NCI-H1092 treated with DMSO at 0.1 percent for 48 hours (cell line): Measurements from ENCODE around the gene GASK1A.

Experiments
- DNase-seq: peaks from one replicate; lab custom pipeline; 2025; lab: John Stamatoyannopoulos, UW

GASK1A gene

GRCh38 chr3:42982645-42983412, 3.7 kb downstream of the GASK1A start:
- no peak for DNase-seq

GRCh38 chr3:42983927-42984326, 4.8 kb downstream of the GASK1A start:
- no peak for DNase-seq

- DNase-seq = no peak
Measured at GRCh38 chr3:42984701-42985100, 5.6 kb downstream of the GASK1A start.

GRCh38 chr3:42988097-42988496, 9.0 kb downstream of the GASK1A start:
- no peak for DNase-seq

- no peak for DNase-seq
Measured at GRCh38 chr3:42988566-42988965, 9.5 kb downstream of the GASK1A start.

- DNase-seq = no peak
Measured at GRCh38 chr3:42991341-42992315, 12.5 kb downstream of the GASK1A start.

- DNase-seq = no peak
Measured at GRCh38 chr3:42994595-42994994, 15.5 kb downstream of the GASK1A start.

- DNase-seq = no peak
Measured at GRCh38 chr3:42996021-42996420, 16.9 kb downstream of the GASK1A start.

- DNase-seq = no peak
Measured at GRCh38 chr3:42996633-42997075, 17.5 kb downstream of the GASK1A start.

GRCh38 chr3:42999212-42999611, 20.1 kb downstream of the GASK1A start:
- no peak for DNase-seq

GRCh38 chr3:42999632-43000031, 20.5 kb downstream of the GASK1A start:
- no peak for DNase-seq

GRCh38 chr3:43000387-43000786, 21.3 kb downstream of the GASK1A start:
- no peak for DNase-seq

GRCh38 chr3:43001094-43001553, 22.0 kb downstream of the GASK1A start:
- DNase-seq = no peak

- no peak for DNase-seq
Measured at GRCh38 chr3:43001556-43002121, 22.5 kb downstream of the GASK1A start.

GRCh38 chr3:43004282-43004681, 25.2 kb downstream of the GASK1A start:
- no peak for DNase-seq

- no peak for DNase-seq
Measured at GRCh38 chr3:43005253-43005652, 26.1 kb downstream of the GASK1A start.

- no peak for DNase-seq
Measured at GRCh38 chr3:43005981-43006380, 26.9 kb downstream of the GASK1A start.

GRCh38 chr3:43006825-43007224, 27.7 kb downstream of the GASK1A start:
- DNase-seq = no peak

- DNase-seq = no peak
Measured at GRCh38 chr3:43009547-43009946, 30.4 kb downstream of the GASK1A start.

- DNase-seq = no peak
Measured at GRCh38 chr3:43010638-43011037, 31.5 kb downstream of the GASK1A start.

- no peak for DNase-seq
Measured at GRCh38 chr3:43011638-43012037, 32.5 kb downstream of the GASK1A start.

- no peak for DNase-seq
Measured at GRCh38 chr3:43012174-43012573, 33.1 kb downstream of the GASK1A start.
